Hepatocyte (in vitro differentiated cells): ENCODE data around the gene NDRG3.

Experiments used
- EZH2 ChIP-seq: fragments of 200-600 bp; sonication (generic); IDR thresholded peaks from 2 replicates; pipeline ENCODE4 v1.6.1; 2016; ENCODE audit warnings: antibody characterized with exemption, mild to moderate bottlenecking, borderline replicate concordance
- TF ChIP-seq, protein P1 (sequence below): fragments of 200-600 bp; sonication (generic); IDR thresholded peaks from 2 replicates; pipeline ENCODE4 v1.5.1; 2016; ENCODE audit warnings: antibody characterized with exemption, mild to moderate bottlenecking; ENCODE audit not compliant: poor library complexity

DNA sequence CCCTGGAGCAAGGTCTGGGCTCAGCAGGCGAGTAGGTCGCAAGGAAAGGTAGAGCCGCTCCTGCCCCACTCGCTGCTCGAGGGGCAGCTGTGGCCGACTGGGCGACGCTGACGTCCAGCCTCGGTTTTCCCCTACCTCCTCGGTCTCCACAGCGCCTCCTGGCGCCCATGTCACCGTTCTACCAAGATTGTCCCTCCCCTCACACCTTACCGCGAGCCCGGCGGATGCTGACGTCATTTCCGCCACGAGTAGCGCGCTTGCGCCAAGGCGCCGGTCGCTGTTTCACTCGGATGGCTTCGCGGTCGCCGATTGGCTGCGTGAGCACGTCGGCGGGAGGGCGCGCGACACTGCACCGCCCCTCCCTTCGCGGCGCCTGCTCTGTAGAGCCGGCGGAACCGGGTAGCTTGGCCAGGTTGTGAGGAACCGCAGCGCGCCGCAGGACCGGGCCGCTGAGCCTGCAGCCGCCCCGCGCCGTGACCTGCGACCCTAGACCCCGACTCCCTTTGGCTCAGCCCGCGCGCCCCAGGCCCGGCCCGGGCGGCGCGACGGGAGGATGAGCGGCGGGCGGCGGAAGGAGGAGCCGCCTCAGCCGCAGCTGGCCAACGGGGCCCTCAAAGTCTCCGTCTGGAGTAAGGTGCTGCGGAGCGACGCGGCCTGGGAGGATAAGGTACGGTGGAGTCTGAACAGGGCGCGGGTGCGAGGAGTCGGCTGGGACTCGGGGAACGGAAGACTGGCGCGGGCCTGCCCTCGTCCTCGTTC lies 140.3 kb downstream of the NDRG3 start, which contains the start of gene RAB5IF:
- TF ChIP-seq, protein P1, sequence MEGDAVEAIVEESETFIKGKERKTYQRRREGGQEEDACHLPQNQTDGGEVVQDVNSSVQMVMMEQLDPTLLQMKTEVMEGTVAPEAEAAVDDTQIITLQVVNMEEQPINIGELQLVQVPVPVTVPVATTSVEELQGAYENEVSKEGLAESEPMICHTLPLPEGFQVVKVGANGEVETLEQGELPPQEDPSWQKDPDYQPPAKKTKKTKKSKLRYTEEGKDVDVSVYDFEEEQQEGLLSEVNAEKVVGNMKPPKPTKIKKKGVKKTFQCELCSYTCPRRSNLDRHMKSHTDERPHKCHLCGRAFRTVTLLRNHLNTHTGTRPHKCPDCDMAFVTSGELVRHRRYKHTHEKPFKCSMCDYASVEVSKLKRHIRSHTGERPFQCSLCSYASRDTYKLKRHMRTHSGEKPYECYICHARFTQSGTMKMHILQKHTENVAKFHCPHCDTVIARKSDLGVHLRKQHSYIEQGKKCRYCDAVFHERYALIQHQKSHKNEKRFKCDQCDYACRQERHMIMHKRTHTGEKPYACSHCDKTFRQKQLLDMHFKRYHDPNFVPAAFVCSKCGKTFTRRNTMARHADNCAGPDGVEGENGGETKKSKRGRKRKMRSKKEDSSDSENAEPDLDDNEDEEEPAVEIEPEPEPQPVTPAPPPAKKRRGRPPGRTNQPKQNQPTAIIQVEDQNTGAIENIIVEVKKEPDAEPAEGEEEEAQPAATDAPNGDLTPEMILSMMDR = peak; percentile 96
- TF ChIP-seq EZH2 = no peak
